ENCODE results near the gene TP53INP2.

- TF ChIP-seq SP1 (IDR thresholded peaks at IDR 0.05; ENCODE audit: low read depth, low read length), result no peak
- TF ChIP-seq CTCF (IDR thresholded peaks at IDR 0.05; ENCODE audit: control extremely low read depth in 1 of 3, insufficient read depth in 1 of 3, low read depth in 1 of 3, low read length in 3 of 3), result peak in 1 of 3 experiments; percentile 25; a peak in 1 of 4 replicates
- TF ChIP-seq EZH2 (IDR thresholded peaks at IDR 0.05; ENCODE audit: low read depth, low read length, severe bottlenecking), result peak; percentile 69
- no peak for TF ChIP-seq BCL11A (IDR thresholded peaks at IDR 0.05; ENCODE audit: low read depth in 2 of 2, low read length in 2 of 2)
- TF ChIP-seq GABPA (IDR thresholded peaks at IDR 0.05; ENCODE audit: borderline replicate concordance, insufficient read depth, low read length), result no peak
- no peak for TF ChIP-seq USF2 (IDR thresholded peaks at IDR 0.05; ENCODE audit: low read length)
- TF ChIP-seq BRCA1 (IDR thresholded peaks at IDR 0.05; ENCODE audit: low read depth, low read length), result no peak
- TF ChIP-seq SAP30 (IDR thresholded peaks at IDR 0.05; ENCODE audit: insufficient read depth, insufficient replicate concordance, low read length), result no peak
- TF ChIP-seq CHD1 (IDR thresholded peaks at IDR 0.05; ENCODE audit: low read depth, low read length), result no peak
- no peak for TF ChIP-seq EGR1 (IDR thresholded peaks at IDR 0.05; ENCODE audit: borderline replicate concordance, low read depth, low read length)
- TF ChIP-seq NANOG (IDR thresholded peaks at IDR 0.05; ENCODE audit: insufficient read depth, low read depth, low read length, poor library complexity, severe bottlenecking), result no peak
These were observed 5.9 kb downstream of the TP53INP2 start for GRCh38 chr20:34709831-34710567.
